Transverse colon (tissue), 4 donors: ENCODE data around the gene BRME1. TPM values are rescaled to one million over a fixed set of nuclear protein-coding genes. Genes with fewer than 3 reads are reported as not detected.

Source experiments
- DNase-seq: peaks from one replicate; pipeline ENCODE4 v3.0.0-alpha.2; 2019
- H3K27ac ChIP-seq, 4 donors: fragments of 200-600 bp; sonication (generic); 2 replicates each; pipeline ENCODE4 v1.5.1; 2016 to 2018; ENCODE audit warnings: inconsistent platforms in 4 of 4
- H3K27me3 ChIP-seq: fragments of 200-600 bp; sonication (generic); 2 replicates; pipeline ENCODE4 v1.5.1; 2017; ENCODE audit warnings: inconsistent platforms
- H3K36me3 ChIP-seq, 4 donors: fragments of 200-600 bp; sonication (generic); 2 replicates each; pipeline ENCODE4 v1.5.1; 2017 to 2019; ENCODE audit warnings: inconsistent platforms in 4 of 4
- H3K4me1 ChIP-seq, 4 donors: fragments of 200-600 bp; sonication (generic); 2 replicates each; pipeline ENCODE4 v1.5.1; 2017 to 2020; ENCODE audit warnings: inconsistent platforms in 4 of 4
- H3K4me3 ChIP-seq, 4 donors: fragments of 200-600 bp; sonication (generic); 1 replicate in 1 of 4; 2 replicates in 3 of 4; pipeline versions ENCODE4 v1.5.1 to v1.6.1; 2017 to 2019; ENCODE audit warnings: inconsistent platforms in 4 of 4
- H3K9me3 ChIP-seq, 2 donors: fragments of 200-600 bp; sonication (generic); 2 replicates each; pipeline ENCODE4 v1.5.1; 2017 to 2019; ENCODE audit warnings: inconsistent platforms in 2 of 2
- CTCF ChIP-seq, 5 experiments: fragments of 200-600 bp in 3 of 5; fragments of 450-650 bp in 2 of 5; sonication (generic) in 3 of 5; IDR thresholded peaks; 1 replicate in 2 of 5; 2 replicates in 3 of 5; pipeline ENCODE4 v1.5.1; 2016 to 2017; ENCODE audit warnings: antibody characterized with exemption in 5 of 5, inconsistent platforms in 3 of 5, mild to moderate bottlenecking in 2 of 5, moderate library complexity in 1 of 5
- EP300 ChIP-seq: sonication (generic); formaldehyde crosslinking; IDR thresholded peaks from one replicate; pipeline ENCODE4 v1.6.1; 2017; ENCODE audit warnings: antibody characterized with exemption, low read depth
- POLR2A ChIP-seq: fragments of 450-650 bp; IDR thresholded peaks from one replicate; pipeline ENCODE4 v1.6.1; 2016; ENCODE audit warnings: antibody characterized with exemption, mild to moderate bottlenecking, moderate library complexity
- POLR2AphosphoS5 ChIP-seq, 3 donors: sonication (generic); formaldehyde crosslinking; IDR thresholded peaks; one replicate each; pipeline ENCODE4 v1.6.1; 2016; ENCODE audit warnings: antibody characterized with exemption in 3 of 3
- WGBS, 2 donors: methylation state at CpG; one replicate each; pipeline ENCODE4 v1.1.5; 2018; ENCODE audit warnings: low coverage in 1 of 2; 5-methylcytosine and 5-hydroxymethylcytosine counted together
- in situ Hi-C, 4 donors: fragments of 200-750 bp; cut with MboI; loops; one replicate each; pipeline versions ENCODE4 v1.15.0 to v1.15.1; 2017; ENCODE audit warnings: low sequenced_read_pairs in 3 of 4, low pct_ligation_motif_present in 1 of 4, low pct_unique_long_range_greater_than_20kb in 1 of 4
- intact Hi-C: fragments of 100-400 bp; cut with DNase I; formaldehyde crosslinking; loops from one replicate; pipeline ENCODE4 v1.15.1; 2023; ENCODE audit warnings: low total_unique reads
- total RNA-seq, 4 donors: library from RNA; depleted of rRNA; stranded (reverse); fragments of >200 nt; gene quantifications; one replicate each; pipeline ENCODE4 v1.1.0, GENCODE V29; 2016

The BRME1 gene
- 100 to 1,000 TPM in 1 of 4 donors, 1 to 10 TPM in 3; 5.2 to 102 (median 6.7) TPM for total RNA-seq

DNA sequence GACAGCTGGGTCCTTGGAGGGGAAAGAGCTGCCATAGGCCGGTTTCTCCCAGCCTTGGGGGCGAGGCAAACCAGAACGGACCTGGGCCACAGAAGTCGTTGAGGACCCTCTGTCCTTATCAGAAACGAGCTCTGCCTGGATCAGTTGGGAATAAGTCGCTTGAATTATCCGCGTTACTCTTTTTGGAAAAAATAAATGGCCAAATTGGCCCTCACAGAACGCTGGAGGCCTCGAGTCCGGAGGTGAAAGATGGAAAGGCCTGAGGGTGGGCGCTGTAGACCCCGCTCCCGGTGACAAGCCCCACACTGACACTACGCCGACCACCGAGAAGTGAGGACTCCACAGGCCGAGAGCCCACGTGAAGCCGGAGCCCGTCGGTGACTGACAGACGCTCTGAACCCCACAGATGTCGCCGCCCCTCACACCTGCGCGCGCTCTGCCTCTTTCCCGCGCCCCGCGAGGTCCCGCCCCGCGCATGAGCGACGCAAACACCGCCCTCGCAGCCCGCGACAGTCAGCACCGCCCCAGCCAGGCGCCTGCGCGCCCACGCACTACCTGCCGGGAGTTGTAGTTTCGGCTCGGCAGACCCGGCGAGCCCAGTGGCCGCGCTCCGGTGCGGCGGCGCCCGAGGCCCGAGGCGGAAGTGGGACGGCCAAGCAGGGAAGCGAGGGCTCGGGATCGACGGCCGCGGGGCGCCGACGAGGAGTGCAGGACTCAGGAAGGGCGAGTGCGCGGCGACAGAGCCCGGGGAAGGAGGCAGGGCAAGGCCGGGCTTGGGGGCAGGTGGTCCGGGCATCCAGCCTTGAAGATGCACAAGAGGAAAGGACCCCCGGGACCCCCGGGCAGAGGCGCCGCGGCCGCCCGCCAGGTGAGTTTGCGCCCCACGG, at the start of gene BRME1, which contains the start of gene CC2D1A:
TSS of gene BRME1 (minus strand) at position 484 of the 887 bp plus-strand sequence. CDS start 1,225 bp downstream, outside the sequence.
TSS of gene CC2D1A (plus strand) at position 568 of the 887 bp plus-strand sequence. CDS start at position 809, 241 bp downstream.
- peak within 1 kb of the TSS; percentile 67 to 93 (median 81) for H3K4me3 ChIP-seq
- no peaks in the 10 kb centered on the region for H3K27me3 ChIP-seq
- 17 to 57% methylated on average over 5 to 66 of the region's 86 CpGs for WGBS, 2 donors
- DNase-seq = peak; percentile 96
- peak within 1 kb of the TSS; percentile 87 to 96 (median 92) for H3K27ac ChIP-seq
- peaks cover 6 to 41% (median 31%) of the 10 kb centered on the region in 4 donors for H3K4me1 ChIP-seq
- peak; percentile 56 to 93 (median 93) for TF ChIP-seq POLR2AphosphoS5 (IDR thresholded peaks at IDR 0.05)
- TF ChIP-seq EP300 = no peak
- TF ChIP-seq CTCF (IDR thresholded peaks at IDR 0.05) = peak in 1 of 5 experiments; percentile 23
- peak; percentile 86 for TF ChIP-seq POLR2A
- intact Hi-C loops (no loop called here), in situ Hi-C loops (no loop called here)
- peaks cover 0 to 5% (median 3%) of the 10 kb centered on the region in 4 donors for H3K36me3 ChIP-seq
- H3K9me3 ChIP-seq = no peaks in the 10 kb centered on the region

GRCh38 chr19:13954185-13954584, 48.3 kb upstream of the BRME1 start:
- intact Hi-C loops (no loop called here), in situ Hi-C loops (no loop called here)
- TF ChIP-seq CTCF (IDR thresholded peaks at IDR 0.05) (no peak), POLR2AphosphoS5 (IDR thresholded peaks at IDR 0.05) (no peak), EP300 (no peak), POLR2A (no peak)
- Histone ChIP-seq H3K4me1 (peaks cover 3 to 16% (median 13%) of the 10 kb centered on the region in 4 donors), H3K27ac (no peak overlapping the region), H3K36me3 (peaks cover 0 to 26% (median 10%) of the 10 kb centered on the region in 4 donors), H3K9me3 (no peaks in the 10 kb centered on the region), H3K4me3 (no peak overlapping the region), H3K27me3 (no peaks in the 10 kb centered on the region)
- no peak for DNase-seq
- WGBS, 2 donors = 95% methylated on average over 9 of the region's 15 CpGs; no CpG with 5 or more reads in 1 of the 2 donors

DNA sequence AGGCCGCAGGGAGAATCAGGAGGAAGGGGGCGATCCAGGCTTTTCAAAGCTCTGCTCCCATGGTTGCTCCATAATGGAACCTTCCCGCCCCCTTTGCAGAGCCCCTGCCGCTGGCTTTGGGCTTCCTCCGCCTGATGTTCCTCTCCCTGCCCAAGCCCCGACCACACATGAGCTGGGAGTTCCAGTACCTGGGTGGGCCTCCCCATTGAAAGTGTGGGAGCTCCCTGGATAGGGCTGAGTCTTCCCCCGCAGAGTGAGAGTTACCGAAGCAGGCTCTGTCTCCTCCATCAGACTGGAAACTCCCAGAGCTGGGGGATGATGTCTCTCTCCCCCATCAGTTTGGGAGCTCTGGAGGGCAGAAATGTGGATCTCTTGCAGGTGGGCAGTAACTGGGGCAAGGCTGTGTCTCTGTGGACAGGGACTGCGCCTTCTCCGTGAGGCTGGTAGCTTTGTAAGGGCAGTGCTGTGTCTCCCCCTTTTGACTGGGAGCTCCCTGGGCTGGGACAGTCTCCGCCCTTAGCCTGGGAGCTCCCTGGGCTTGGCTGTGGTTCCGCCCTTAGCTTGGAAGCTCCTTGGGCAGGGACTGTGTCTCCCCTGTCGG, 47.1 kb upstream of the BRME1 start:
- Histone ChIP-seq H3K36me3 (peaks cover 0 to 26% (median 10%) of the 10 kb centered on the region in 4 donors), H3K4me3 (peak overlapping the region; percentile 67 to 100 (median 84)), H3K4me1 (peaks cover 3 to 16% (median 13%) of the 10 kb centered on the region in 4 donors), H3K27ac (peak overlapping the region; percentile 84 to 91 (median 88)), H3K9me3 (no peaks in the 10 kb centered on the region), H3K27me3 (no peaks in the 10 kb centered on the region)
- 4% methylated on average over 13 of the region's 13 CpGs; no CpG with 5 or more reads in 1 of the 2 donors for WGBS, 2 donors
- TF ChIP-seq POLR2AphosphoS5 (IDR thresholded peaks at IDR 0.05) (peak in 2 of 3 donors; percentile 63 to 71), POLR2A (peak; percentile 72), CTCF (IDR thresholded peaks at IDR 0.05) (peak in 2 of 5 experiments; percentile 5 to 29), EP300 (no peak)
- intact Hi-C loops = no loop called here
- in situ Hi-C loops = no loop called here
- DNase-seq = peak; percentile 76
